ENCODE data around the gene CCDC90B.

CCDC90B gene

DNA sequence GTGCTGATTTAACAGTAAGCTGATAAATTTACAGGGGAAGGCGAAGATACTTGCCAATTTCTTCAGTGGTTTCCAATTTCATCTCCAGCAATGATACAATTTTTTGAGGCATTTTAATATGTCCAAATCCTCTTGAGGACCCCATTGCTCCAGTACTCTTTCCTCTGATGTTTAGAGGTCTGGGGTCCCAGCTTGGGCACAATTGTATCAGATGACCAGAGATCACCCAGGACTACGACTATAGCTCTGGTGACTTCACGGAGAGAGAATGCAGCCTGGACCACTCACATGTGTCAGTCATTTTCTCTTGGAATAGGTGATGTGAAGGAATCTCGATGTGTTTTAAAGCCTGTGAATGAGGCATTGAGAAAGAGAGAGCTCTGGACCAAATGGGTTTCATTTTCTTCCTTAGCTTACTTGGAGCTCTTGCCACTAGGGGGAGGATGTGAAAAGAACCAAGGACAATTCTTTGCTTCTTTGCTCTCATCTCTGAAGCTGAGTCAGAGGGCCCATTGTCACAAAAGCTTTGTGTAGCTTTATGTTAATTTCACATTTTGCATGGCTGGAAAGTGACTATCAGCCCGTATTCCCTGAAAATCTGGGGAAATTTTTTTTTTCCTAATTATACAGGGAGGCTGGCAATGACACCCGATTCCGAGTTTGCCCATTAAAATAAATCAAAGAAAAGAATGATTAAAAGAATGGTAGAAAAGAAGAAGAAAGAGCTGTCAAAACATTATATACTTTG is 6.7 kb upstream of the CCDC90B start:
- H3K27me3 ChIP-seq (replicated peaks; ENCODE audit: control insufficient read depth, insufficient read depth, low read length, poor library complexity, severe bottlenecking): no peaks in the 10 kb centered on the region
- no peaks in the 10 kb centered on the region for H3K9me3 ChIP-seq (ENCODE audit: control insufficient read depth, low read length)
- DNase-seq: no peak
- H3K36me3 ChIP-seq (ENCODE audit: control insufficient read depth, insufficient read depth, low read length): no peaks in the 10 kb centered on the region
- H3K4me1 ChIP-seq (ENCODE audit: control insufficient read depth, insufficient read depth, low read length, poor library complexity, severe bottlenecking): no peaks in the 10 kb centered on the region
- H3K27ac ChIP-seq (ENCODE audit: insufficient read depth, low read length, poor library complexity, severe bottlenecking): no peak overlapping the region
- H3K4me3 ChIP-seq (ENCODE audit: insufficient read depth, low read depth, low read length, poor library complexity, severe bottlenecking): no peak overlapping the region

- Histone ChIP-seq H3K27me3 (replicated peaks; ENCODE audit: control insufficient read depth, insufficient read depth, low read length, poor library complexity, severe bottlenecking) (no peaks in the 10 kb centered on the region), H3K9me3 (ENCODE audit: control insufficient read depth, low read length) (no peaks in the 10 kb centered on the region), H3K36me3 (ENCODE audit: control insufficient read depth, insufficient read depth, low read length) (no peaks in the 10 kb centered on the region), H3K4me1 (ENCODE audit: control insufficient read depth, insufficient read depth, low read length, poor library complexity, severe bottlenecking) (peaks cover 4% of the 10 kb centered on the region), H3K4me3 (ENCODE audit: insufficient read depth, low read depth, low read length, poor library complexity, severe bottlenecking) (no peak overlapping the region), H3K27ac (ENCODE audit: insufficient read depth, low read length, poor library complexity, severe bottlenecking) (no peak overlapping the region)
- DNase-seq: no peak
Observed at GRCh38 chr11:83287631-83288030, 1.5 kb upstream of the CCDC90B start.

DNA sequence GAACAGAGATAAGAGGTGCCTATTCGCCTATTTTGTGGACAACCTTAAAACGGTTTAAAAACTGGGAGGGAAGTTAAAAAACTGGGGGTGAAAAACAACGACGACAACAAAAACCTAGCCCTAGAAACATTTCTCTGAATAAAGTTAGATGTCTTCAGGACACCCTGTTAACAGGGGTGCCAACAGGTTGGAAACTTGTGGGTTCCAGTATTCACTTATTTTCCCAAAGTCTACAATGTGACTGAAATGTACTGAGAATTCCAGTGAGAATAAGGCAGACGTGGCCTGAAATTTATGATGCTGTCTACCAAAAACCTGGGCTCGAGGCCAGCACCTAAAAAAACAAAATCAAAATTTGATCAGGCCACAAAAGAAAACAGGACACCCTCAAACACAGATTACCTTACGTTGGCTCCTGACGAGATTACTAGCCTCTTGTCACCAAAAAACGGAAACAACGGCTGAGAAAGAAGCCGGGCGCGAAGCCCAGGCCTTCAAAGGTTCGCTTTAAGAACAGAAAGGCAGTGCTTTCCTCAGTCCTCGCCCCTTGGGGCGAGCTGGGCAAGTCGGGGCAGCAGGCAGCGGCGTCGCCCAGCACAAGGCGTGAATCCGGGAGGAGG is 906 bp downstream of the CCDC90B start:
- Histone ChIP-seq H3K27me3 (replicated peaks; ENCODE audit: control insufficient read depth, insufficient read depth, low read length, poor library complexity, severe bottlenecking) (no peaks in the 10 kb centered on the region), H3K36me3 (ENCODE audit: control insufficient read depth, insufficient read depth, low read length) (no peaks in the 10 kb centered on the region), H3K4me1 (ENCODE audit: control insufficient read depth, insufficient read depth, low read length, poor library complexity, severe bottlenecking) (peaks cover 4% of the 10 kb centered on the region), H3K9me3 (ENCODE audit: control insufficient read depth, low read length) (no peaks in the 10 kb centered on the region), H3K27ac (ENCODE audit: insufficient read depth, low read length, poor library complexity, severe bottlenecking) (peak overlapping the region; percentile 97), H3K4me3 (ENCODE audit: insufficient read depth, low read depth, low read length, poor library complexity, severe bottlenecking) (peak overlapping the region; percentile 95)
- no peak for DNase-seq

GRCh38 chr11:83284501-83285150 is 1.5 kb downstream of the CCDC90B start:
- Histone ChIP-seq H3K27ac (ENCODE audit: insufficient read depth, low read length, poor library complexity, severe bottlenecking) (no peak overlapping the region), H3K4me3 (ENCODE audit: insufficient read depth, low read depth, low read length, poor library complexity, severe bottlenecking) (no peak overlapping the region), H3K27me3 (replicated peaks; ENCODE audit: control insufficient read depth, insufficient read depth, low read length, poor library complexity, severe bottlenecking) (no peaks in the 10 kb centered on the region), H3K4me1 (ENCODE audit: control insufficient read depth, insufficient read depth, low read length, poor library complexity, severe bottlenecking) (peaks cover 4% of the 10 kb centered on the region), H3K36me3 (ENCODE audit: control insufficient read depth, insufficient read depth, low read length) (no peaks in the 10 kb centered on the region), H3K9me3 (ENCODE audit: control insufficient read depth, low read length) (no peaks in the 10 kb centered on the region)
- DNase-seq: no peak

- H3K27ac ChIP-seq (ENCODE audit: insufficient read depth, low read length, poor library complexity, severe bottlenecking): no peak overlapping the region
- H3K27me3 ChIP-seq (replicated peaks; ENCODE audit: control insufficient read depth, insufficient read depth, low read length, poor library complexity, severe bottlenecking): no peaks in the 10 kb centered on the region
- H3K36me3 ChIP-seq (ENCODE audit: control insufficient read depth, insufficient read depth, low read length): peaks cover 13% of the 10 kb centered on the region
- DNase-seq: no peak
- H3K4me3 ChIP-seq (ENCODE audit: insufficient read depth, low read depth, low read length, poor library complexity, severe bottlenecking): no peak overlapping the region
- H3K4me1 ChIP-seq (ENCODE audit: control insufficient read depth, insufficient read depth, low read length, poor library complexity, severe bottlenecking): peaks cover 4% of the 10 kb centered on the region
- H3K9me3 ChIP-seq (ENCODE audit: control insufficient read depth, low read length): no peaks in the 10 kb centered on the region
Observed at GRCh38 chr11:83282084-83282716, 4.0 kb downstream of the CCDC90B start.

DNA sequence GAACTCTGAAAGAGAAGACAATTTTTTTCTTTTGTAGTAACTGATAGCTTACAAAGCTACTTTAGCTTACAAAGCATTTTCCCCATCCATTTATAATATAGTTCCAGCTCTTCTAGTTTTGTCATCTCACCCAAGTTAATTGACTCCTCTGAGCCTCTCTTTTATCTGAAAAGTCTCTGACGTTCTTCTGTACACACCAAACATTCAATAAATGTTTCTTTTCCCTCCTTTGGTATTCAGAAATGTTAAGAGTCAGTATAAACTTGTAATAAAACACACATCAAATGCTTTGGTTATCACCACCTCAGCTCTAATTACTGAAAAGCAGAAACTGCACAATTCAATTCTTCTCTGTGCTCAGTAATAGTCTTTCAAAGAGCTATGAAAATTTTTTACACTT is 5.9 kb downstream of the CCDC90B start:
- H3K4me1 ChIP-seq (ENCODE audit: control insufficient read depth, insufficient read depth, low read length, poor library complexity, severe bottlenecking): peaks cover 4% of the 10 kb centered on the region
- H3K36me3 ChIP-seq (ENCODE audit: control insufficient read depth, insufficient read depth, low read length): peaks cover 23% of the 10 kb centered on the region
- H3K27me3 ChIP-seq (replicated peaks; ENCODE audit: control insufficient read depth, insufficient read depth, low read length, poor library complexity, severe bottlenecking): no peaks in the 10 kb centered on the region
- no peak overlapping the region for H3K27ac ChIP-seq (ENCODE audit: insufficient read depth, low read length, poor library complexity, severe bottlenecking)
- no peak overlapping the region for H3K4me3 ChIP-seq (ENCODE audit: insufficient read depth, low read depth, low read length, poor library complexity, severe bottlenecking)
- H3K9me3 ChIP-seq (ENCODE audit: control insufficient read depth, low read length): no peaks in the 10 kb centered on the region
- no peak for DNase-seq

GRCh38 chr11:83278351-83278750 is 7.8 kb downstream of the CCDC90B start:
- Histone ChIP-seq H3K27ac (ENCODE audit: insufficient read depth, low read length, poor library complexity, severe bottlenecking) (no peak overlapping the region), H3K27me3 (replicated peaks; ENCODE audit: control insufficient read depth, insufficient read depth, low read length, poor library complexity, severe bottlenecking) (no peaks in the 10 kb centered on the region), H3K4me1 (ENCODE audit: control insufficient read depth, insufficient read depth, low read length, poor library complexity, severe bottlenecking) (no peaks in the 10 kb centered on the region), H3K4me3 (ENCODE audit: insufficient read depth, low read depth, low read length, poor library complexity, severe bottlenecking) (no peak overlapping the region), H3K9me3 (ENCODE audit: control insufficient read depth, low read length) (no peaks in the 10 kb centered on the region), H3K36me3 (ENCODE audit: control insufficient read depth, insufficient read depth, low read length) (peaks cover 32% of the 10 kb centered on the region)
- DNase-seq: no peak

DNA sequence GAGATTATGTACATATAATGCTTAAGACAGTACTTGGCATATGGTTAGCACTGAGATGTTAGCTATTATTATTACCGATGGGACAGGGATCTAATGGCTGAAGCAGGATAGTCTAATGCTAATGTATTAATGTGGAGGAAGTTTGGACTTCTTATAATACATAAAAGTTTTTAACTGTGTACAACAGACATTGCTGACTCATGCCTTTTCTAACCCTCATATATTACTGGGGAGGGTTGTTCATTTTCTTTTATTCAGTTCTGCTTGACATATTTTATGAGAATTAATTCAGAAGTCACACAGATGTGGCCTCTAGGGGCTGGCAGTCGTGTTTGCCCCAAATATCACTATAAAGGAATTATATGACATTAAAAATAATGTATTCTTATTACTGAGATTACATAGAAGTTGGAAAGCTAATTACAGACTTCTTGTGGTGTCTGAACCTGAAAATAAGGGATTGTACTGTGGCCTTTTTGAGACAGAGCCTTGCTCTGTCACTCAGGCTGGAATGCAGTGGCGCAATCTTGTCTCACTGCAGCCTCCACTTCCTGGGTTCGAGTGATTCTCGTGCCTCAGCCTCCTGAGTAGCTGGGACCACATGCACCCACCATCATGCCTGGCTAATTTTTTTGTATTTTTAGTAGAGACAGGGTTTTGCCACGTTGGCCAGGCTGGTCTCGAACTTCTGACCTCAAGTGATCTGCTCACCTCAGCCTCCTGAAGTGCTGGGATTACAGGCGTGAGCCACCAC is 10.1 kb downstream of the CCDC90B start:
- no peak for DNase-seq
- Histone ChIP-seq H3K4me1 (ENCODE audit: control insufficient read depth, insufficient read depth, low read length, poor library complexity, severe bottlenecking) (no peaks in the 10 kb centered on the region), H3K9me3 (ENCODE audit: control insufficient read depth, low read length) (no peaks in the 10 kb centered on the region), H3K27ac (ENCODE audit: insufficient read depth, low read length, poor library complexity, severe bottlenecking) (no peak overlapping the region), H3K36me3 (ENCODE audit: control insufficient read depth, insufficient read depth, low read length) (peaks cover 40% of the 10 kb centered on the region), H3K4me3 (ENCODE audit: insufficient read depth, low read depth, low read length, poor library complexity, severe bottlenecking) (no peak overlapping the region), H3K27me3 (replicated peaks; ENCODE audit: control insufficient read depth, insufficient read depth, low read length, poor library complexity, severe bottlenecking) (no peaks in the 10 kb centered on the region)

DNA sequence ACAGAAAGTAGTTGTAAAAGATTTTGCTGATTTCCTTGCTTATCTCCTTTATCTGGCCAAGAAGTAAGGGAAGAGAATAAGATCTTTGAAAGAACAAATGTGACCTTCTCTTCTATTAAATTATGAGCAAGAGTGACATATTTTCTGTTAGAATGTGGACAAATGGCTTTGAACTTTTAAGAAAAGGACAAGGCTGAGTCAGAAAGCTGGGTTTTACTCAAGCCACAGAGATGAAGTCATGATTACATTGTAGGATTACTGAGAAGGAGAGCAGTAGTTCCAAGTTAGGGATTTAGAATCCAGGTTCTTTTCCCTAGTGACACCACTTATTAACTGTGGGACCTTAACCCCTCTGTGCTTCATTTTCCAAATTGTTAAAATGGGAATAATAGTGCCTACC is 13.5 kb downstream of the CCDC90B start:
- Histone ChIP-seq H3K9me3 (ENCODE audit: control insufficient read depth, low read length) (no peaks in the 10 kb centered on the region), H3K4me3 (ENCODE audit: insufficient read depth, low read depth, low read length, poor library complexity, severe bottlenecking) (no peak overlapping the region), H3K36me3 (ENCODE audit: control insufficient read depth, insufficient read depth, low read length) (peaks cover 28% of the 10 kb centered on the region), H3K27me3 (replicated peaks; ENCODE audit: control insufficient read depth, insufficient read depth, low read length, poor library complexity, severe bottlenecking) (no peaks in the 10 kb centered on the region), H3K4me1 (ENCODE audit: control insufficient read depth, insufficient read depth, low read length, poor library complexity, severe bottlenecking) (no peaks in the 10 kb centered on the region), H3K27ac (ENCODE audit: insufficient read depth, low read length, poor library complexity, severe bottlenecking) (no peak overlapping the region)
- no peak for DNase-seq

Measured in effector memory CD4-positive, alpha-beta T cell (primary cell).